Measurements from ENCODE around the gene DIP2A. TPM values are rescaled to one million over a fixed set of nuclear protein-coding genes. Genes with fewer than 3 reads are reported as not detected.
A peak's percentile ranks its signal among the peaks of the same experiment; 100 is the strongest.

Gene DIP2A
- total RNA-seq, 2 experiments from 2014 or later, result 61.2 to 66.1 TPM

DNA sequence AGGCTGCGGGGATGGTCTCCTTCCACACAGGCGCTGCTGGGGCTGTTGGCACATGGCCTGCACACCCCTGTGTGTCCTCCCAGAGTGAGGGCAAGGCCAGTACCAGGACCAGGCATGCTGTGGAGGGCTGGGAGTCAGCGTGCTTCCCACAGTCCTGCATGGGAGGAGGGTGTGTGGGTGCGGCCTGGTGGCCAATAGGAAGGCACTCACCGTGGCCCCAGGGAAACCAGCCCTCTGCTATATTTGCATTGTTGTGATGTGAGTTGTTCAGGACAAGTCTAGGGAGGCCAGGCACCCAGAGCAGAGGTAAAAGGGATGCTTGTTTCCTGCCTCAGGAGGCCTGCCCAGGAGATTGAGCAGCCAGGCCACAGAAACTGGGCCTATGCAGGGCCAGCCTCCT is 86.7 kb downstream of the DIP2A start:
- Mint-ChIP-seq H3K36me3 (ENCODE audit: low read depth) (peaks cover 86% of the 10 kb centered on the region), H3K27ac (peak overlapping the region; percentile 82), H3K27me3 (no peaks in the 10 kb centered on the region), H3K9me3 (peaks cover 2% of the 10 kb centered on the region), H3K4me1 (ENCODE audit: low read depth) (peaks cover 63% of the 10 kb centered on the region), H3K4me3 (no peak overlapping the region)
- ATAC-seq (ENCODE audit: poor library complexity), result no peak
- no peaks in the 10 kb centered on the region for H3K27me3 ChIP-seq (ENCODE audit: control insufficient read depth in 1 of 2, insufficient read depth in 2 of 2, low read length in 2 of 2)
- no peak overlapping the region for H3K4me3 ChIP-seq (ENCODE audit: low read length)
- TF ChIP-seq CTCF (IDR thresholded peaks at IDR 0.05), result no peak
- peaks cover 33% of the 10 kb centered on the region for H3K4me1 ChIP-seq (ENCODE audit: insufficient read depth, low read length)
- ChIA-PET POLR2A (interaction anchor here (0.8 kb wide), 1 partner anchor 88 kb away, joined by 3 read pairs; no protein-coding TSS in a partner anchor), CTCF (no interaction called here)
- peaks cover 56% of the 10 kb centered on the region for H3K36me3 ChIP-seq (ENCODE audit: insufficient read depth, low read length)
- intact Hi-C loops (cut with DNase I, micrococcal nuclease), result no loop called here
- no peaks in the 10 kb centered on the region for H3K9me3 ChIP-seq (ENCODE audit: control insufficient read depth in 1 of 2, insufficient read depth in 1 of 2, low read length in 2 of 2)
- no peak overlapping the region for H3K27ac ChIP-seq (ENCODE audit: low read depth in 1 of 2, low read length in 2 of 2)
- DNase-seq, result peak in 1 of 14 experiments; percentile 3

- peak in 1 of 14 experiments; percentile 7 for DNase-seq
- peaks cover 38% of the 10 kb centered on the region for H3K4me1 ChIP-seq (ENCODE audit: insufficient read depth, low read length)
- ATAC-seq (ENCODE audit: poor library complexity), result no peak
- intact Hi-C loops (cut with DNase I, micrococcal nuclease), result no loop called here
- H3K4me3 ChIP-seq (ENCODE audit: low read length), result no peak overlapping the region
- POLR2A ChIA-PET, result no interaction called here
- CTCF ChIA-PET, result no interaction called here
- peaks cover 85% of the 10 kb centered on the region for H3K36me3 Mint-ChIP-seq (ENCODE audit: low read depth)
- H3K27ac Mint-ChIP-seq, result peak overlapping the region; percentile 98
- H3K36me3 ChIP-seq (ENCODE audit: insufficient read depth, low read length), result peaks cover 53% of the 10 kb centered on the region
- H3K27me3 Mint-ChIP-seq, result no peaks in the 10 kb centered on the region
- TF ChIP-seq CTCF (IDR thresholded peaks at IDR 0.05), result no peak
- H3K27ac ChIP-seq (ENCODE audit: low read depth in 1 of 2, low read length in 2 of 2), result no peak overlapping the region
- peaks cover 2% of the 10 kb centered on the region for H3K9me3 Mint-ChIP-seq
- no peaks in the 10 kb centered on the region for H3K27me3 ChIP-seq (ENCODE audit: control insufficient read depth in 1 of 2, insufficient read depth in 2 of 2, low read length in 2 of 2)
- peaks cover 65% of the 10 kb centered on the region for H3K4me1 Mint-ChIP-seq (ENCODE audit: low read depth)
- no peak overlapping the region for H3K4me3 Mint-ChIP-seq
- no peaks in the 10 kb centered on the region for H3K9me3 ChIP-seq (ENCODE audit: control insufficient read depth in 1 of 2, insufficient read depth in 1 of 2, low read length in 2 of 2)
Observed at GRCh38 chr21:46545911-46546310, 87.2 kb downstream of the DIP2A start.

GRCh38 chr21:46546799-46547198 is 88.1 kb downstream of the DIP2A start:
- H3K4me3 ChIP-seq (ENCODE audit: low read length), result no peak overlapping the region
- H3K4me3 Mint-ChIP-seq, result no peak overlapping the region
- no peaks in the 10 kb centered on the region for H3K27me3 Mint-ChIP-seq
- ATAC-seq (ENCODE audit: poor library complexity) (no peak), DNase-seq (no peak)
- H3K4me1 ChIP-seq (ENCODE audit: insufficient read depth, low read length), result peaks cover 47% of the 10 kb centered on the region
- TF ChIP-seq CTCF (IDR thresholded peaks at IDR 0.05), result no peak
- no peak overlapping the region for H3K27ac ChIP-seq (ENCODE audit: low read depth in 1 of 2, low read length in 2 of 2)
- ChIA-PET POLR2A (no interaction called here), CTCF (no interaction called here)
- peaks cover 76% of the 10 kb centered on the region for H3K36me3 Mint-ChIP-seq (ENCODE audit: low read depth)
- no peaks in the 10 kb centered on the region for H3K9me3 ChIP-seq (ENCODE audit: control insufficient read depth in 1 of 2, insufficient read depth in 1 of 2, low read length in 2 of 2)
- H3K36me3 ChIP-seq (ENCODE audit: insufficient read depth, low read length), result peaks cover 45% of the 10 kb centered on the region
- H3K9me3 Mint-ChIP-seq, result peaks cover 2% of the 10 kb centered on the region
- no peaks in the 10 kb centered on the region for H3K27me3 ChIP-seq (ENCODE audit: control insufficient read depth in 1 of 2, insufficient read depth in 2 of 2, low read length in 2 of 2)
- peak overlapping the region; percentile 98 for H3K27ac Mint-ChIP-seq
- intact Hi-C loops (cut with DNase I, micrococcal nuclease), result no loop called here
- H3K4me1 Mint-ChIP-seq (ENCODE audit: low read depth), result peaks cover 65% of the 10 kb centered on the region
